SU-DHL-6 (cell line): ENCODE results near the gene CDC42EP3.

Source experiments
- CTCF ChIP-seq: fragments of 200-600 bp; sonication (generic); IDR thresholded peaks from one replicate; pipeline ENCODE4 v1.5.1; 2017; ENCODE audit warnings: antibody characterized with exemption, mild to moderate bottlenecking, low read length, moderate library complexity; ENCODE audit not compliant: insufficient read depth, poor library complexity, severe bottlenecking
- EZH2phosphoT487 ChIP-seq: fragments of 200-600 bp; sonication (generic), shearing (Covaris generic); conservative IDR thresholded peaks from 2 replicates; pipeline ENCODE4 v1.6.1; 2018; ENCODE audit warnings: mild to moderate bottlenecking, antibody characterized with exemption, low read length, moderate library complexity, mixed read lengths

DNA sequence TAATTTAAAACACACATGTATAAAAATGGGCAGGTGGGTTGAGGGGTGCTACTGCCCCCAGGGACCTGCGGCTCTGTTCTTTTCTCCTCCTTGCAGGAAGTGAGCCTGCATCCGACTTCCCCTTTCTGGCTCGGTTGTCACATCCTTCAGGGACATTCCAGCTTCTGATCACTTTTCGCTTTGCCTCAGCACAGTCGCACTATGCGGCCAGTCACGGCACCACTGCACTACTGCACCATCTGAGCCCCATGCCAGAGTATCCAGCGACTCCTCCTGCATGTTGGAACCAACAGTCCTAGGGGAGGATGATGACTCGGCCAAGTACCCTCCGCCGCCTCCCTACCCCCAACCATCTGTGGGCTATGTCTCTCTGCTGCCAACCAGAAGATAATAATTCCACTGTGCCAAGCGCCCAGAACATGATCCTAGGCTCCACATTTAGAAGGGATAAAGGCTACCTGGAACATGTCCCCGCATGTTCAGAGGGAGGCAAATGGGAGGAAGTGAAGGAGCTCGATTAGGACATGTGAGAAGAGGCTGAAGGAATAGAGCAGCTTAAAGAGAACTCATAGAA is 17.6 kb downstream of the CDC42EP3 start:
- TF ChIP-seq EZH2phosphoT487 (no peak), CTCF (no peak)
